ENCODE measurements around the gene COL6A3. TPM values are rescaled to one million over a fixed set of nuclear protein-coding genes. Genes with fewer than 3 reads are reported as not detected.

COL6A3 gene
- total RNA-seq, 1 donor from 2014 or later, result 143 TPM

DNA sequence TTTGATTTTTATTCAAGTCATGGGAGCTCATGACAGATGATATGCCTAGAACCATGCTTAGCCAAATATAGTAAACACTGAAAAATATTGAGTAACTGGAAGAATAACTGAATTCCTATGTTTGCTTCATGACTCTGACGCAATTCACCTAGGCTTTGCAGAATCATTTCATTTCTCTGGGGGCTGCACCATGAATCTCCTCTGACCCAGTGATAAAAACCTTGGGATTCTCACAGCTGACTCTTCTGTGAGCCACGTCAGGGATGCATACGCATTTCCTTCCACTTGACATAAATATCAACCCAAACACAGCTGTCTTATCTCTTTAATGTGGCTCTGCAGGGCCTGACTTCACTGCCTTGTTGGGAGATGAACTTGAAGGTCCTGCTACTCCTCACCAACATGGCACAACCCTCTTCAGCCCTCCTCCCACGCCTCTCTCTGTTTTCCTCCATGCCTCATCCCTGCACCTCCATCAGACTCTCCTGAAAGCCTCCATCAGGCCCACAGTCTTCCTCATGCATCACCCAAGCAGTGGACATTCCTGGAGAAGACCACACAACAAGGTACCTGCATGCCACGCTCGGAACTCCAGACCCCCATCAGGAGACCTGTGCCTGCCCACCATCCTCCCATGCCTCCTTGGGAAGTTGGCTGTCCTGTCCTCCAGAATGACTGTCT is 29.8 kb downstream of the COL6A3 start:
- DNase-seq (ENCODE audit: extremely low spot score, unreplicated experiment), result no peak
- Mint-ChIP-seq H3K4me1 (ENCODE audit: unreplicated experiment) (peaks cover 3% of the 10 kb centered on the region), H3K9me3 (ENCODE audit: unreplicated experiment) (no peaks in the 10 kb centered on the region), H3K27ac (ENCODE audit: unreplicated experiment) (no peak overlapping the region), H3K4me3 (ENCODE audit: unreplicated experiment) (no peak overlapping the region), H3K36me3 (ENCODE audit: unreplicated experiment) (peaks cover 17% of the 10 kb centered on the region), H3K27me3 (ENCODE audit: unreplicated experiment) (no peaks in the 10 kb centered on the region)
- TF ChIP-seq, protein P1, sequence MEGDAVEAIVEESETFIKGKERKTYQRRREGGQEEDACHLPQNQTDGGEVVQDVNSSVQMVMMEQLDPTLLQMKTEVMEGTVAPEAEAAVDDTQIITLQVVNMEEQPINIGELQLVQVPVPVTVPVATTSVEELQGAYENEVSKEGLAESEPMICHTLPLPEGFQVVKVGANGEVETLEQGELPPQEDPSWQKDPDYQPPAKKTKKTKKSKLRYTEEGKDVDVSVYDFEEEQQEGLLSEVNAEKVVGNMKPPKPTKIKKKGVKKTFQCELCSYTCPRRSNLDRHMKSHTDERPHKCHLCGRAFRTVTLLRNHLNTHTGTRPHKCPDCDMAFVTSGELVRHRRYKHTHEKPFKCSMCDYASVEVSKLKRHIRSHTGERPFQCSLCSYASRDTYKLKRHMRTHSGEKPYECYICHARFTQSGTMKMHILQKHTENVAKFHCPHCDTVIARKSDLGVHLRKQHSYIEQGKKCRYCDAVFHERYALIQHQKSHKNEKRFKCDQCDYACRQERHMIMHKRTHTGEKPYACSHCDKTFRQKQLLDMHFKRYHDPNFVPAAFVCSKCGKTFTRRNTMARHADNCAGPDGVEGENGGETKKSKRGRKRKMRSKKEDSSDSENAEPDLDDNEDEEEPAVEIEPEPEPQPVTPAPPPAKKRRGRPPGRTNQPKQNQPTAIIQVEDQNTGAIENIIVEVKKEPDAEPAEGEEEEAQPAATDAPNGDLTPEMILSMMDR (IDR thresholded peaks at IDR 0.05), result no peak

DNA sequence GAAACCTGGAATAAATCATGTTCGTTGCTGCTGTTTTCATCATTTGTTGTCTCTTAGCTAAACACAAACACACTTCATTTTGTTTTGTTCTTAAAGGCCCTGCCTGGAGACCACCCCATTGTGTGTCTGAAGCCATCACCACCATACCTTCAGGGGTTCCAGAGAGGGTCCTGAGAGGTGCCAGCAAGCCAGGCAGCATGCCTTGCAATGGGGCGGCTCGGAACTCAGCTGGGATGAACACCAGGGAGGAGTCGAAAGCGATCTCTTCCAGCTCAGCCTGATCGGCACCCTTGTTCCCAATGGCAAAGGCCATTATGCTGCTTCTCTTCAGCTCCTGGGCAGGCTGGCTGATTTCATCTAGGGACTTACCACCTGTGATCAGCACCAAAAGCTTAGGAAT is 33.2 kb downstream of the COL6A3 start:
- Mint-ChIP-seq H3K36me3 (ENCODE audit: unreplicated experiment) (peaks cover 28% of the 10 kb centered on the region), H3K27ac (ENCODE audit: unreplicated experiment) (no peak overlapping the region), H3K4me3 (ENCODE audit: unreplicated experiment) (no peak overlapping the region), H3K27me3 (ENCODE audit: unreplicated experiment) (no peaks in the 10 kb centered on the region), H3K4me1 (ENCODE audit: unreplicated experiment) (no peaks in the 10 kb centered on the region), H3K9me3 (ENCODE audit: unreplicated experiment) (no peaks in the 10 kb centered on the region)
- TF ChIP-seq, protein P1 (IDR thresholded peaks at IDR 0.05), result no peak
- no peak for DNase-seq (ENCODE audit: extremely low spot score, unreplicated experiment)

DNA sequence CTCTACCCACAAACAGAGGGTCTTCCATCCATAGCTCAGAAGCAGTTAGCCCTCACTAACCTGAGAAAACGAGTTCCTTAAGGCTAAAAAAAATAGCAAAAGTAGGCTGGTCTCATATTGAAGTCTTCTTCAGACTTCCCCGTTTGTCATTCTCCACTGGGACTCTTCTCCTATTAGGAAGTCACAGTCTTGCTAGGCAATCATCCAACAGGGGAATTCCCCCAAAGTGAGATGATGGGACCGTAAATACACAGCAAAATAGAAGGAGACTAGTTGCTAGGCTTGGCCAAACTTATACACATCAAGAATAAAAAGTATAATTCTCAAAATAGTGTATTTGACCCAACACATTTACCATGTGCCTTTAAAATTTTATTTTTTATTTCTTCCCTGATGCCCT is 34.3 kb downstream of the COL6A3 start:
- Mint-ChIP-seq H3K4me1 (ENCODE audit: unreplicated experiment) (no peaks in the 10 kb centered on the region), H3K4me3 (ENCODE audit: unreplicated experiment) (no peak overlapping the region), H3K36me3 (ENCODE audit: unreplicated experiment) (peaks cover 30% of the 10 kb centered on the region), H3K27ac (ENCODE audit: unreplicated experiment) (no peak overlapping the region), H3K27me3 (ENCODE audit: unreplicated experiment) (no peaks in the 10 kb centered on the region), H3K9me3 (ENCODE audit: unreplicated experiment) (no peaks in the 10 kb centered on the region)
- TF ChIP-seq, protein P1 (IDR thresholded peaks at IDR 0.05), result no peak
- no peak for DNase-seq (ENCODE audit: extremely low spot score, unreplicated experiment)

DNA sequence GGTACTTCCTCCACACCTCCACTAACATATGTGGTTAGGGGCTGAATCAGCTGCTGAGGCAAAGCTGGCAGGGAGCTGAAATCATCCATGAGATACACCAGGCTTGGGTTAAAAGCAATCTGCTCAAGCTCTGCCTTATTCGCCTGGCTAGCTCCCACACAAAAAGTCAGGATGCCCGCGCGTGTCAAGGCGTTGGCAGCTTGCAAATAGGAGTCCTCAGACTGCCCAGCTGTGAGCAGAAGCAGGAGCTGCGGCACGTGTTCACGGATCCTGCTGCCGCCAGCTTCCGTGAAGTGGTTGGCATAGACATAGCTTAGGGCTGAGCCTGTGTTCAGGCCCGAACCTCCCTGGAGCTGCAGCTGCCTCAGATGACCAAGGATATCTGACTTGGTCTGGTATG is 35.3 kb downstream of the COL6A3 start:
- H3K9me3 Mint-ChIP-seq (ENCODE audit: unreplicated experiment), result no peaks in the 10 kb centered on the region
- no peak overlapping the region for H3K27ac Mint-ChIP-seq (ENCODE audit: unreplicated experiment)
- H3K4me3 Mint-ChIP-seq (ENCODE audit: unreplicated experiment), result no peak overlapping the region
- peaks cover 27% of the 10 kb centered on the region for H3K36me3 Mint-ChIP-seq (ENCODE audit: unreplicated experiment)
- no peaks in the 10 kb centered on the region for H3K4me1 Mint-ChIP-seq (ENCODE audit: unreplicated experiment)
- TF ChIP-seq, protein P1 (IDR thresholded peaks at IDR 0.05), result no peak
- DNase-seq (ENCODE audit: extremely low spot score, unreplicated experiment), result no peak
- no peaks in the 10 kb centered on the region for H3K27me3 Mint-ChIP-seq (ENCODE audit: unreplicated experiment)

DNA sequence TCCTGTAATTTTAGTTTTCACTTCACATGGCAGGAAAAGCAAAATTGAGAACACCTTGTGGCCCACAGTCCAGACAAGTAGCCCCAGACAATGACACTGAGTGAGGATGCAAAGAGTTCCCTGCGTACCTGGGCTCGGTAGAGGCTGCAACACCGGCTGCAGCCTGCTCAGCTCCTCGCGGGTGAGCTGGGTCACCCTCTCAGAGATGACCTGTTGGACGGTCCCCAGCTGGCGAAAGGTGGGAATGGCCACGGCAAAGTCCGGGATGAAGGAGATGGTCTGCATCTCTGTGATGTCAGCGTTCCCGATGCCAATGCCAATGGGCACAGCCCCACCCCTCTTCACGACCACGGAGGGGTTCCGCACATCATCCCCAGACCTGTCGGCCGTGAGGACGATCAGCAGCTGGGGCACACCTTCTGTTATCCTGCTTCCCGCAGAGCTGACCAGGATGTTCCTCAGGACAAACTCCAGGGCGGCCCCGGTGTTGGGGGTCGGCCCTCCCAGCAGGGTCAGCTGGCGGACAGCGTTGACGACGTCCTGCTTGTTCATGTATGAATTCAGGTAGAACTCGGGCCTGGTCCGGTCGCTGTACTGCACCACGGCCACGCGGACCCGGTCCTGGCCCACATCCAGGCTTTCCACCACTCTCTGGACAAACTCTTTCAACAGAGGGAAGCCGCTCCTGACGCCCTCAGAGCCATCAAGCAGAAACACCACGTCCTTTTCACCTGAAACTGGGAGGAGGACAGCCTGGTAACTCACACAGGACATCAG is 39.5 kb downstream of the COL6A3 start:
- TF ChIP-seq, protein P1 (IDR thresholded peaks at IDR 0.05), result no peak
- Mint-ChIP-seq H3K36me3 (ENCODE audit: unreplicated experiment) (peaks cover 29% of the 10 kb centered on the region), H3K27ac (ENCODE audit: unreplicated experiment) (no peak overlapping the region)

More for the DNA sequence above, 39.5 kb downstream of the COL6A3 start:
- Mint-ChIP-seq H3K9me3 (ENCODE audit: unreplicated experiment) (no peaks in the 10 kb centered on the region), H3K4me3 (ENCODE audit: unreplicated experiment) (no peak overlapping the region), H3K4me1 (ENCODE audit: unreplicated experiment) (no peaks in the 10 kb centered on the region), H3K27me3 (ENCODE audit: unreplicated experiment) (no peaks in the 10 kb centered on the region)
- no peak for DNase-seq (ENCODE audit: extremely low spot score, unreplicated experiment)
